A549 (cell line): ENCODE results near the gene SGSM2. TPM values are rescaled to one million over a fixed set of nuclear protein-coding genes. Genes with fewer than 3 reads are reported as not detected.

ENCODE experiments used
- ATAC-seq, 2 experiments: fragments of 200-7000 bp in 1 of 2; fragments of >200 bp in 1 of 2; cut with Nextera tagmentation in 1 of 2; cut with Tn5 transposase in 1 of 2; 3 replicates each; pipeline versions ENCODE4 v1.8.0 to v1.9.1; 2018 to 2020; ENCODE audit warnings: mild to moderate bottlenecking in 1 of 2, moderate library complexity in 1 of 2
- CTCF ChIA-PET: fragments of 300-600 bp; sonication (Branson Sonifier 250); formaldehyde crosslinking; extraction: SDS; loops from one replicate; lab custom pipeline; 2021; ENCODE audit warnings: antibody characterized with exemption, inconsistent platforms; lab: Yijun Ruan, JAX
- POLR2A ChIA-PET: fragments of 350-600 bp; formaldehyde crosslinking; extraction: SDS; loops from one replicate; lab custom pipeline; 2021; ENCODE audit warnings: antibody characterized with exemption, inconsistent platforms; lab: Yijun Ruan, JAX
- DNase-seq, 2 experiments: peaks; one replicate each; pipeline versions ENCODE4 v3.0.0 to v3.0.0-alpha.2; 2011 to 2016; ENCODE audit warnings: low read depth in 1 of 2, low spot score in 1 of 2
- FAIRE-seq: peaks from 2 replicates; lab custom pipeline; 2011; peaks lifted over from hg19 to GRCh38; lab: Jason Lieb, UNC
- H3K27ac ChIP-seq, 2 experiments: fragments of >200 bp; sonication (Bioruptor Twin); formaldehyde crosslinking; 3 replicates each; pipeline ENCODE4 v1.5.1; 2016 to 2017
- H3K4me1 ChIP-seq: fragments of >200 bp; sonication (Bioruptor Twin); formaldehyde crosslinking; 3 replicates; pipeline ENCODE4 v1.6.1; 2016
- H3K4me2 ChIP-seq: fragments of >200 bp; sonication (Bioruptor Twin); formaldehyde crosslinking; 3 replicates; pipeline ENCODE4 v1.6.1; 2016
- H3K4me3 ChIP-seq: fragments of >200 bp; sonication (Bioruptor Twin); formaldehyde crosslinking; 3 replicates; pipeline ENCODE4 v1.5.1; 2016
- H3K9me3 ChIP-seq: fragments of >200 bp; sonication (Bioruptor Twin); formaldehyde crosslinking; 3 replicates; pipeline ENCODE4 v1.6.1; 2016
- BHLHE40 ChIP-seq: IDR thresholded peaks from 2 replicates; pipeline ENCODE4 v1.6.1; 2012; ENCODE audit warnings: low read depth, low read length, inconsistent platforms
- CBX8 ChIP-seq: fragments of 200-600 bp; sonication (generic); IDR thresholded peaks from 2 replicates; pipeline ENCODE4 v1.6.1; 2016
- CEBPB ChIP-seq, 2 experiments: fragments of >200 bp in 1 of 2; sonication (Bioruptor Twin) in 1 of 2; formaldehyde crosslinking in 1 of 2; IDR thresholded peaks; 2 replicates each; pipeline ENCODE4 v1.6.1; 2012 to 2016
- CHD2 ChIP-seq: fragments of 150-350 bp; IDR thresholded peaks from 2 replicates; pipeline ENCODE4 v1.6.1; 2014; ENCODE audit warnings: low read length; ENCODE audit not compliant: partially characterized antibody
- E2F6 ChIP-seq: IDR thresholded peaks from 2 replicates; pipeline ENCODE4 v1.6.1; 2012; ENCODE audit warnings: low read depth, borderline replicate concordance
- ELK1 ChIP-seq: fragments of 150-350 bp; IDR thresholded peaks from 2 replicates; pipeline ENCODE4 v1.6.1; 2014; ENCODE audit warnings: low read depth, mild to moderate bottlenecking, low read length
- GATA3 ChIP-seq: IDR thresholded peaks from 2 replicates; pipeline ENCODE4 v1.6.1; 2012; ENCODE audit warnings: borderline replicate concordance
- HDAC2 ChIP-seq: fragments of 200-600 bp; sonication (generic); IDR thresholded peaks from 2 replicates; pipeline ENCODE4 v1.6.1; 2016
- HOXA7 ChIP-seq: fragments of 250-450 bp; sonication (Bioruptor Pico); IDR thresholded peaks from 2 replicates; pipeline ENCODE4 v1.5.0; 2020; ENCODE audit warnings: mild to moderate bottlenecking, moderate library complexity
- JUN ChIP-seq, 2 experiments: fragments of >200 bp; sonication (Bioruptor Twin); formaldehyde crosslinking; IDR thresholded peaks; 2 replicates in 1 of 2; 3 replicates in 1 of 2; pipeline ENCODE4 v1.6.1; 2016 to 2017
- KDM1A ChIP-seq: fragments of 200-600 bp; sonication (generic); IDR thresholded peaks from 2 replicates; pipeline ENCODE4 v1.6.1; 2016; ENCODE audit warnings: low read depth, mild to moderate bottlenecking
- MAFK ChIP-seq: fragments of 450-650 bp; IDR thresholded peaks from 2 replicates; pipeline ENCODE4 v1.6.1; 2014; ENCODE audit not compliant: partially characterized antibody
- NR3C1 ChIP-seq: fragments of >200 bp; sonication (Bioruptor Twin); formaldehyde crosslinking; IDR thresholded peaks from 3 replicates; pipeline ENCODE4 v1.6.1; 2017
- POLR2A ChIP-seq: IDR thresholded peaks from 2 replicates; pipeline ENCODE4 v1.6.1; 2012; ENCODE audit warnings: mild to moderate bottlenecking, low read length
- POLR2AphosphoS2 ChIP-seq: conservative IDR thresholded peaks from 2 replicates; pipeline ENCODE4 v1.6.1; 2012; ENCODE audit warnings: low read length, improper control_type of control experiment, inconsistent platforms
- RARB ChIP-seq: fragments of 250-450 bp; sonication (Bioruptor Pico); IDR thresholded peaks from 2 replicates; pipeline ENCODE4 v1.8.0; 2021; ENCODE audit warnings: mild to moderate bottlenecking, moderate library complexity
- RCOR1 ChIP-seq: fragments of 150-350 bp; IDR thresholded peaks from 2 replicates; pipeline ENCODE4 v1.6.1; 2014; ENCODE audit warnings: antibody characterized with exemption, low read length, low read depth
- REST ChIP-seq: fragments of 200-600 bp; sonication (generic); IDR thresholded peaks from 2 replicates; pipeline ENCODE4 v1.6.1; 2016; ENCODE audit warnings: antibody characterized with exemption, mild to moderate bottlenecking, moderate library complexity
- RNF2 ChIP-seq: fragments of 200-600 bp; sonication (generic); IDR thresholded peaks from 2 replicates; pipeline ENCODE4 v1.6.1; 2016; ENCODE audit warnings: low read depth, mild to moderate bottlenecking, antibody characterized with exemption, moderate library complexity, borderline replicate concordance
- SREBF2 ChIP-seq: fragments of 450-650 bp; IDR thresholded peaks from 2 replicates; pipeline ENCODE4 v1.6.1; 2014; ENCODE audit warnings: mild to moderate bottlenecking, moderate library complexity
- TFCP2L1 ChIP-seq: fragments of 250-450 bp; sonication (Bioruptor Pico); IDR thresholded peaks from 2 replicates; pipeline ENCODE4 v1.5.0; 2021; ENCODE audit warnings: mild to moderate bottlenecking
- TP53 ChIP-seq: fragments of 250-450 bp; sonication (Bioruptor Pico); IDR thresholded peaks from 2 replicates; pipeline ENCODE4 v1.5.0; 2021; ENCODE audit warnings: mild to moderate bottlenecking, moderate library complexity
- ZFP36 ChIP-seq: fragments of 450-650 bp; IDR thresholded peaks from 2 replicates; pipeline ENCODE4 v1.6.1; 2014; ENCODE audit warnings: borderline replicate concordance; ENCODE audit not compliant: partially characterized antibody
- WGBS: methylation state at CpG from one replicate; pipeline ENCODE4 v1.1.6; 2017; ENCODE audit errors: missing lambda C conversion rate; 5-methylcytosine and 5-hydroxymethylcytosine counted together
- polyA plus RNA-seq, 4 experiments: library from polyadenylated mRNA; depleted of rRNA in 3 of 4; stranded (reverse); fragments of >200 nt; fragmentation: RNase III in 1 of 4; extraction: RNeasy Plus Mini Kit Qiagen cat#74134 plus additional on column Dnase treatment in 1 of 4; gene quantifications; 2 replicates in 3 of 4; 3 replicates in 1 of 4; pipeline ENCODE4 v1.2.3, GENCODE V29; 2011 to 2017
- TF ChIP-seq, protein P1 (sequence below): fragments of >200 bp; sonication (Bioruptor Twin); formaldehyde crosslinking; IDR thresholded peaks from 3 replicates; pipeline ENCODE4 v1.6.1; 2016
- TF ChIP-seq, protein P2 (sequence below): fragments of 250-450 bp; sonication (Bioruptor Pico); IDR thresholded peaks from 2 replicates; pipeline ENCODE4 v1.5.0; 2021; ENCODE audit warnings: mild to moderate bottlenecking, moderate library complexity, borderline replicate concordance

Gene SGSM2
- polyA plus RNA-seq, 2 of the 4 experiments (the other 2 are of a cell fraction), result 24.9 to 53.3 TPM

- DNase-seq (no peak), FAIRE-seq (no peak), ATAC-seq (no peak)
- ChIA-PET CTCF (interaction anchor here (0.6 to 28.1 kb wide), 11 partner anchors 9 to 88 kb away, joined by 3 to 1099 read pairs (median 8); partner anchors contain the start of gene MNT), POLR2A (interaction anchor here (1.4 kb wide), 1 partner anchor 25 kb away, joined by 3 read pairs; no protein-coding TSS in a partner anchor)
- Histone ChIP-seq H3K4me3 (no peak overlapping the region), H3K4me2 (no peak overlapping the region), H3K27ac (0 out of 6 replicates have a peak overlapping the region, but pooled peaks of 1 of the 2 experiments have one; percentile 8), H3K4me1 (peaks cover 7% of the 10 kb centered on the region; the same call in 1 of the 3 replicates), H3K9me3 (no peaks in the 10 kb centered on the region)
- WGBS, result 92% methylated on average over 7 of the region's 7 CpGs
- TF ChIP-seq BHLHE40 (no peak), ELK1 (no peak), RCOR1 (no peak), REST (no peak), RNF2 (no peak), KDM1A (no peak), JUN (IDR thresholded peaks at IDR 0.05) (no peak), TFCP2L1 (CRISPR knock-in tag) (no peak), CHD2 (no peak), TP53 (no peak), ZFP36 (no peak)
- TF ChIP-seq, protein P1, sequence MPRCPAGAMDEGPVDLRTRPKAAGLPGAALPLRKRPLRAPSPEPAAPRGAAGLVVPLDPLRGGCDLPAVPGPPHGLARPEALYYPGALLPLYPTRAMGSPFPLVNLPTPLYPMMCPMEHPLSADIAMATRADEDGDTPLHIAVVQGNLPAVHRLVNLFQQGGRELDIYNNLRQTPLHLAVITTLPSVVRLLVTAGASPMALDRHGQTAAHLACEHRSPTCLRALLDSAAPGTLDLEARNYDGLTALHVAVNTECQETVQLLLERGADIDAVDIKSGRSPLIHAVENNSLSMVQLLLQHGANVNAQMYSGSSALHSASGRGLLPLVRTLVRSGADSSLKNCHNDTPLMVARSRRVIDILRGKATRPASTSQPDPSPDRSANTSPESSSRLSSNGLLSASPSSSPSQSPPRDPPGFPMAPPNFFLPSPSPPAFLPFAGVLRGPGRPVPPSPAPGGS, result no peak
Observed at GRCh38 chr17:2418572-2418971, 81.3 kb downstream of the SGSM2 start.

GRCh38 chr17:2419486-2419885 lies 82.2 kb downstream of the SGSM2 start:
- no peak for DNase-seq
- H3K4me3 ChIP-seq, result no peak overlapping the region
- no peak for ATAC-seq
- no peaks in the 10 kb centered on the region for H3K9me3 ChIP-seq
- no peak for FAIRE-seq
- H3K4me2 ChIP-seq, result no peak overlapping the region
- WGBS, result 94% methylated on average over 6 of the region's 6 CpGs
- POLR2A ChIA-PET, result interaction anchor here (0.6 to 1.4 kb wide), 2 partner anchors 26 to 1841 kb away, joined by 3 read pairs; no protein-coding TSS in a partner anchor
- H3K27ac ChIP-seq, result no peak overlapping the region
- TF ChIP-seq NR3C1 (no peak), CBX8 (no peak), GATA3 (no peak), CHD2 (no peak), REST (no peak), HOXA7 (CRISPR knock-in tag) (no peak), E2F6 (no peak), POLR2AphosphoS2 (no peak), POLR2A (no peak), HDAC2 (no peak), SREBF2 (no peak), ZFP36 (no peak), CEBPB (IDR thresholded peaks at IDR 0.05) (no peak), RARB (CRISPR knock-in tag) (no peak), MAFK (no peak)
- TF ChIP-seq, protein P2, sequence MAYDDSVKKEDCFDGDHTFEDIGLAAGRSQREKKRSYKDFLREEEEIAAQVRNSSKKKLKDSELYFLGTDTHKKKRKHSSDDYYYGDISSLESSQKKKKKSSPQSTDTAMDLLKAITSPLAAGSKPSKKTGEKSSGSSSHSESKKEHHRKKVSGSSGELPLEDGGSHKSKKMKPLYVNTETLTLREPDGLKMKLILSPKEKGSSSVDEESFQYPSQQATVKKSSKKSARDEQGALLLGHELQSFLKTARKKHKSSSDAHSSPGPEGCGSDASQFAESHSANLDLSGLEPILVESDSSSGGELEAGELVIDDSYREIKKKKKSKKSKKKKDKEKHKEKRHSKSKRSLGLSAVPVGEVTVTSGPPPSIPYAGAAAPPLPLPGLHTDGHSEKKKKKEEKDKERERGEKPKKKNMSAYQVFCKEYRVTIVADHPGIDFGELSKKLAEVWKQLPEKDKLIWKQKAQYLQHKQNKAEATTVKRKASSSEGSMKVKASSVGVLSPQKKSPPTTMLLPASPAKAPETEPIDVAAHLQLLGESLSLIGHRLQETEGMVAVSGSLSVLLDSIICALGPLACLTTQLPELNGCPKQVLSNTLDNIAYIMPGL, result no peak
- CTCF ChIA-PET, result interaction anchor here (0.6 to 28.1 kb wide), 10 partner anchors 9 to 255 kb away, joined by 3 to 1099 read pairs (median 10); partner anchors contain the start of gene MNT
- H3K4me1 ChIP-seq, result peaks cover 7% of the 10 kb centered on the region; the same call in 1 of the 3 replicates
